ENCODE measurements around the gene NUMBL.

- TF ChIP-seq YY1 (IDR thresholded peaks at IDR 0.05; ENCODE audit: insufficient read depth, insufficient read length) (no peak), ZNF274 (IDR thresholded peaks at IDR 0.05; ENCODE audit: low read depth, low read length) (no peak), SUZ12 (IDR thresholded peaks at IDR 0.05; ENCODE audit: extremely low read depth, insufficient read depth, insufficient read length) (no peak)
Observed at GRCh38 chr19:40683437-40683836, 7.0 kb downstream of the NUMBL start.

Measured in NT2/D1 (cell line).